22Rv1 (cell line): Measurements from ENCODE around the gene VAT1.

Experiments
- CTCF ChIP-seq: fragments of 450-650 bp; IDR thresholded peaks from 2 replicates; pipeline ENCODE4 v1.5.1; 2017; ENCODE audit warnings: mild to moderate bottlenecking
- ZFX ChIP-seq: fragments of 450-650 bp; IDR thresholded peaks from 2 replicates; pipeline ENCODE4 v1.6.1; 2017; ENCODE audit warnings: antibody characterized with exemption, borderline replicate concordance

- TF ChIP-seq ZFX (no peak), CTCF (no peak)
Measured at GRCh38 chr17:43028221-43028861, 6.2 kb upstream of the VAT1 start.
